Inflammatory macrophage treated with lipopolysaccharide for 4 hours (primary cell): ENCODE data around the gene POU2AF2.
"Not testable (repeated sequence)": the region's sequence is repeated elsewhere in the genome, so short reads cannot be mapped to it uniquely, and the experiment has no call there.

Source experiments
- DNase-seq: peaks from one replicate; pipeline ENCODE4 v3.0.0-alpha.2; 2020

POU2AF2 gene

DNA sequence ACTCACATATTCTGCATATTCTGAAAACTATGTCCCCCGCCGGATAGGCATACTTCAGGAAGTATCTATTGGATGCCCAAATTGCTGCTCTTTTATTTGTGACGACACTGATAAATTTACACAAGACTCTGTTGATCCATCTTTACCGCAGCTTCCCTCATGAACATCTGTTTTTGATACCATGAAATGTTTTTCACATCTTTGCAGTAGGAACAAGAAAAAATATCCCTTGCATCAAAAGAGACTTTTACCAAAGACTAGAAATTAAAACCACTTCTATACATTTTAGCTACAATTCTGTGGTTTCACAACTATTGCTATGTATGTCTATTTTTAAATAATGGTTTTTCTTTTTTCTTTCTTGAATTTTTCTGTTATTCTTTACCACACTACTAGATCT lies 15.3 kb downstream of the POU2AF2 start:
- no peak for DNase-seq

DNA sequence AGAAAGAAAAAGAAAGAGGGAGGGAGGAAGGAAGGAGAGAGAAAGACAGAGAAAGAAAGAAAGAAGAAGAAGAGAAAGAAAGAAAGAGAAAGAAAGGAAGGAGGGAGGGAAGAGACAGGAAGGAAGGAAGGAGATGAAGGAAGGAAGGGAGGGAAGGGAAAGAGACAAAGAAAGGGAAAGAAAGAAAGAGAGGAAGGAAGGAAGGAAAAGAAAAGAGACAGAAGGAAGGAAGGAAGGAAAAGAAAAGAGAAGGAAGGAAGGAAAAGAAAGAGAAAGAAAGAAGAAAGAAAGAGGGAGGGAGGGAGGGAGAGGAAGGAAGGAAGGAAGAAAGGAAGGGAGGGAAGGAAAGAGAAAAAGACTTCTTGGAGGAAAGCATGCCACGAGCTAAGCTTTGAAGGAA lies 19.1 kb downstream of the POU2AF2 start:
- no peak for DNase-seq

DNA sequence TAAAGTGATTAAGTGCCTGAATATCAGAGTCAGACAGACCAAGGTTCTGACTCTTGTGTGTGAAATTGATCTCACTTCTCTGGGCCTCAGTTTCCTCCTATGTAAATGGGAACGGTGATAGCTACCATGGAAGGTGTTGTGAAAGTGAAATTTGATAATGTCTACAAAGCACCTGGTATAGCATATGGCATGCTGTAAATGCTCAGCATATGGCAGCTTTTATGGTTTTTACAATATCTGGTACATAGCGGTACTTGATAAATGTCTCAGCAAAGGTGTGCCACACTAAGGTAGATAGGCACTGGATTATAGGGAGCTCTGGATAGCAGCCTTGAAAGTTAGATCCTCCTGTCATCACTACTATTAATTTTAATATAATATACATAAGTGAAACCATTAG lies 19.9 kb downstream of the POU2AF2 start:
- DNase-seq, result no peak

DNA sequence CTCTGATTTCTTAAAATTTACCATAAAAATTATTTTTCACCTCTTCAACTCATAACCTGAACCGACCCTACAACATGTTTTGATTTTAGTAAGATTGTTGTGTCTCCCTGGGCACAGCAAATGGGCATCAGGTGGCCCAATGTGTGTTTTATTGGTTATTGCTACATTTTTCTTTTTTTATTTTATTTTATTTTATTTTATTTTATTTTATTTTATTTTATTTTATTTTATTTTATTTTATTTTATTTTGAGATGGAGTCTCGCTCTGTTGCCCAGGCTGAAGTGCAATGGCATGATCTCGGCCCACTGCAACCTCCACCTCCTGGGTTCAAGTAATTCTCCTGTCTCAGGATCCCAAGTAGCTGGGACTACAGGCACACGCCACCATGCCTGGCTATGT lies 22.8 kb downstream of the POU2AF2 start:
- not testable (repeated sequence) for DNase-seq

DNA sequence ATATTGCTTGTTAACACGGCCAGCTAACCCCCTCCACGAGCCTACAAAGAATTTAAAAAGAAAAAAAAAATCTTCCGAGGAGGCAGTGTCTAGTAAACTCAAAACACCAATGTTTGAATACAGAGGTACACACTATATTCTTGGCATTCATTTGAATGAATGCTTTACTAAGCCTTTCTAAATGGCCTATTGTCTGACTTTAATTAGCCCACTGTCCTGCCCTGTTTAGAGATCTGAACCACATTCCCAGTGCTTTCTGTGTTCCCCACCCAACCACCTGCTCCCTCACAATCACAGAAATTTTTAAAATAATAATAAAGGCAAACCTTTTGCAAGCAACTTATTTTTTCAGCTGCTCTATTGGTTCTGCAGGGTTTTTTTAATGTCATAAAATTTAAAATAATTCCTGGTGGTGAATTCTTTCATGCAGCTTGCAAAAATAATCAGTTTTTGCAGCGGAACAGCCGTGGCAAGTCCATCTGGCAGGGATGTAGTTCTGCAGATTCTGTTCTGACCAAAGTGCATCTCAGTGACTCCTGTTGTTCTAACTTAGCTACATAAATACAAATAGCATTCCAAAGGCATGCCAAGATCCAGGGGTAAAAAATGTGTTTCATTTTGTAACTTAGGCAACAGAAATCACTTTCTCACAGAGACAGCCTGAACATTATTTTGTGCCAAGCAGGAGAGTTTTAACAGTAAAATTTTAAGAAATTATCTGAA lies 23.8 kb downstream of the POU2AF2 start:
- DNase-seq, result no peak

DNA sequence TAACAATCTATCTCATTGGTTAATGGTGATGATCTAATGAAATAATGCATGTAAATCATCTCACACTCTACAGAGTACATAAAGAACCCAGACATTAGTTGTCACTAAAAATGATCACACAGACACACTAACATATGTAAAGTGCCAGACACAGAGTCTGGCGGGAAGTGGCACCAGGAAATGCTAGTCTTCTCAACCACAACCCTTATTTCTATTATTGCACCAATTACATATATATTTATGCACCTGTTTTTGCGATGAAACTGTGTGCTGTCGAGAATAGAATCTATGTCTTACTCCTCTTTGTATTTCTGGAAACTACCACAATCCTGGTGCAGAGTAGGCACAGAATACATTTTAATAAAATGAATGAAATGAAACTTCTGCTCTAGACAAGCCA lies 26.9 kb downstream of the POU2AF2 start:
- no peak for DNase-seq

DNA sequence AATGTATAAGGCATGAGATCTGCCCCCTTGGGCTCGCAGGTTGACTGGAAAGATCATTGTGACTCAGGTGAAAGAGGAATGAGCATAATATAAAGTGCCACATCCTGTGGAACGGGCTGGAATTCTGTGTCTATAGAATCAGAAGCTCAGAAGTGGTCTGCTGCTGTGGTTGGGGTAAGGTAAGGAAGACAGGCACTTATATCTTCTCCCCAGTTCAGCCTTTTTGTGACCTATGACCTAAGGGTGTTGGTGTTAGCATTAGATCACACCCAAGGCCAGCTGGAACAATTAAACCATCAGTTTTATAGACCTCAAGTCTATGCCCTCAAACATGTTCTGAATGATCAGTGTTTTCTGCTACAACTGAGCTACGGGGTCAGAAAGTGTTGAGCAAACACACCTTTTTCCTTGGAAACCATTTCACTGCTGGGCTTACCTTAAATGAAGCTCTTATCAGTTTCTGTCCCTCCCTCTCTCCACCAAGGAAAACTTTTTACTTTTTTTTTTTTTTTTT lies 37.1 kb downstream of the POU2AF2 start:
- DNase-seq, result no peak

DNA sequence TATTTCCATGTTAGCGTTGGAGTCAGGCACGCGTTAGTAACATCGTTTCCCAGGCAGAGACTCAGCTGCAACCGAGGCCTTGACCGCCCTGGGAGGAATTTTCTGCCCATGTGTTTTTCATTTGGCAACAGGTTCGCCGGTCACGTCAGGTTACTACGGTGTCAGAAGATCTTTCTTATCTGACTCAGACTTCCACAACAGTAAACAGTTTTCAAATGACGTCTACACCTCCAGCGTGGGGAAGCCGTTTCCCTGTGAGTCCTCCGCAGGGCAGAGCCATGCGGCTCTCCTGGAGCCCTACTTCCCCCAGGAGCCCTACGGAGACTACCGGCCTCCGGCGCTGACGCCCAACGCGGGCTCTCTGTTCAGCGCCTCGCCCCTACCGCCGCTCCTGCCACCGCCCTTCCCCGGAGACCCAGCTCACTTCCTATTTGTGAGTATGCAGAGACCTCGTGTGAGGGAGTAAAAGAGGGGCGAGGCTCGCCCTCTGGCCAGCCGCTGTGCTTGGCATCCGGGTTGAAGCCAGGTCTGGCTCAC lies 38.5 kb downstream of the POU2AF2 start:
- DNase-seq, result no peak

DNA sequence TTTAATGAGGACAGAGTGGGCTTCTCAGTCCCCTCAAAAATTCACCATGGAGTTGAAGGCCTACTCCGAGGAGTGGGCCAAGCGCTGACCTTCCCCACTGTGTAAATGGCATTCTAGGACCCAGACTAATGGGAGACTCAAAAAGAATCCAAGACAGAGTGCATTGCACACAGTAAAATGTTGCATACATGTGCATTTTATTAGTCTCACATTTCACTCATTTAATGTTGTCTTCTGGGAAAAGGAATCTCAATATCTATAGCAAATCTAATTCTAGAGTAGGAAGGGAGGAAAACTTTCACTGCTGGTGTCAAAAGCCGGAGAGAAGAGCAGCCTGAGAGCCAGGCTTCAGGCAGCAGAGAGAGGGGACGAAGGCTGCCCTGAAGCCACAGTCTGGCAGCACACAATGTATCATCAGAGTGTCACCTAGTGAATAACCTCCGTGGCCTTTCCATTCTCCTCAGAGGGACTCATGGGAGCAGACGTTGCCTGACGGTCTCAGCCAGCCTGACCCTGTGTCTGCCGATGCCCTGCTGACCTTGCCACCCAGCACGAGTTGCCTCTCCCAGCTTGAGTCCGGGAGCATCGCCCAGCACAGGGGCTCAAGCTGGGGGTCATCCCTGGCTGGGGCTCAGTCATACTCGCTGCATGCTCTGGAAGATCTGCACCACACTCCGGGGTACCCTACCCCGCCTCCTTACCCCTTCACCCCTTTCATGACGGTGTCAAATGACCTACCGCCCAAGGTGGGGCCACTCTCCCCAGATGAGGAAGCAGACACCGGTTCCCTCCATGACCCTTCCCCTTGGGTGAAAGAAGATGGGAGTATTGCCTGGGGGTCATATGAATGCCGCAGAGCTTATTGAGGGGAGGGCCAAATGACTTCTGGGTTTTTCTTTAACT lies 39.9 kb downstream of the POU2AF2 start:
- DNase-seq, result no peak

DNA sequence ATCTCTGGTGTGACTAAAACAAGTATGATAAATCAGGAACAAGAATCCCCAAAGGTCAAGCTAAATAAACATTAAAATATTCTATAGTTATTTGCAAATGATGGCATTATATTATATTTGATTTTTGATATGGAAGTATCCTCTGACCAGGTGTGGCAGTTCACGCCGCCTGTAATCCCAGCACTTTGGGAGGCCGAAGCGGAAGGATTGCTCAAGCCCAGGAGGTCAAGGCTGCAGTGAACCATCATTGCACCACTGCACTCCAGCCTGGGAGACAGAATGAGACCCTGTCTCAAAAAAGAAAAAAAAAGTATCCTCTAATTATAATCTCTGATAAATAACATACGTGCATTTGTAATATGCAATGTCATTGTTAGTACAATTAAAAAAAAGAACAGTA lies 46.2 kb downstream of the POU2AF2 start:
- no peak for DNase-seq

DNA sequence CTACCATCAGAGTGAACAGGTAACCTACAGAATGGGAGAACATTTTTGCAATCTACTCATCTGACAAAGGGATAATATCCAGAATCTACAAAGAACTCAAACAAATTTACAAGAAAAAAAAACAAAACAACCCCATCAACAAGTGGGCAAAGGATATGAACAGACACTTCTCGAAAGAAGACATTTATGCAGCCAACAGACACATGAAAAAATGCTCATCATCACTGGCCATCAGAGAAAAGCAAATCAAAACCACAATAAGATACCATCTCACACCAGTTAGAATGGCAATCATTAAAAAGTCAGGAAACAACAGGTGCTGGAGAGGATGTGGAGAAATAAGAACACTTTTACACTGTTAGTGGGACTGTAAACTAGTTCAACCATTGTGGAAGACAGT lies 46.9 kb downstream of the POU2AF2 start:
- DNase-seq, result not testable (repeated sequence)

DNA sequence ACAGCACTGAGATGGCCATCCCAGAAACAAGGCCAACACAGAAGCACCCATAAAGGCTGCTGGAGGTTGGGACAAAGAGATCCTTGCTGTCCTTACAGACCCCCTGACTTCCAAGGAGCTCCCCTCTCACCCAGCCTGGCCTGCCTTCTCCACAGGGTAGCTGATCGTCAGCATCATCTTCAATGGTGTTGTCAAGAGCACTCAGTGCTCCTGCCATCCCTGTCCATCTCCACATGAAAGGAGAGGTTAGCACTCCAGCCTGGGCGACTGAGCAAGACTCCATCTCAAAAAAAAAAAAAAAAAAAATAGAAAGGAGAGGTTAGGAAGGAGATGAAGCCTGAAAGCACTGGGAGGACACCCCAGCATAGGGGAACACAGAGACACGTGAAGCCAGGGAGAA lies 50.7 kb downstream of the POU2AF2 start:
- DNase-seq, result no peak

DNA sequence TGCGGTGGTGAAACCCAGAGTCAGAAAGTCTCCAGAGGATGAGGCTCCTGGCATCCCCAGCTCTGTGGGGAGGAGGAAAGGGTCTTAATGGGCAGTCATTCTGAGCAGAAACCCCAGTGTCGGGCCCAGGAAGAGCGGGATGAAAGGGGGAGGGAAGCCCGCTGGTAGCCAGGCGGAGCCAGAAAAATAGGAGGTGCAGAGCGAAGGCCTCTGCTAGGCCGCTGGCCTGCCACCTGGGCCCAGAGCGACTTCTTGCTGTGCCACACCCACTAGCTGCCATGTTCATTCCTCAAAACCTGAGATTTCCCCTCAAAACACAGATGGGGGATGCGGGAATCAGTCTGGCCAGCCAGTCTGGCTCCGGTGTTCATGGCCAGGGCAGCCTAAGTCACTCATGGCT lies 52.2 kb downstream of the POU2AF2 start:
- no peak for DNase-seq

DNA sequence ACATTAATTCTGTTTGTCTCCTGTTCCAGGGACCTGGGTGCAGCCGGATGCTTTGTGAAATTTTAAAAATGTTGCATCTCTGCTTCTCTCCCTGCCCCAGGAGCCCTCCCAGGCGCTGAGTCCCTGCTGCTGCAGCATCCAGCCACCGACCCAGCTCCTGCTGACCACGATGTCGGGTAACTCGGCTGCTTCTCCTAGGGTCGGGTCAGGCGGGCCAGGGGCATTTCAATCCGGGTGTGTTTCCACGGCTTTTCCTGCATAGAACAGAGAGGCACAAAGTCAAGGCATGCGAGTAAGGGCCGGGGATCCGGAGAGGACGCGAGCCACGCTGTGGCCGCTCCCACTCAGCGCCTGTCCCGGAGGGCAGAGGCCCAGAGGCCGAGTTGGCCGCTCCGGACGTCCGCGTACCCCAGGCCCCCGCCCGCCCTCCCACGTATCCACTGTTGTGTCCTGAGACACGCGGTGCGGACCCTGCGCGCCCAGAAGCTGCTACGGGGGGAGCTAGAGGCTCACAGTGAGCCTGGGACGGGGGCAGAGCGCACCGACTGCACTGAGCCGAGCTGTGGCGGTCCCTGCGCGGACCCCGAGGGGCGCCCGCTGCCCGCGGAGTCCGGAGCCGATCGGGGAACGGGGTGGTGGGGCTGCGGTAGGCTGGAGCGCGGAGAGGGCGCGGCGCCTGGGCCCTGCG lies 53.0 kb downstream of the POU2AF2 start, which contains the start of gene POU2AF3:
Gene POU2AF3 (plus strand): TSS at position 134 of the 688 bp plus-strand sequence. CDS start 36 bp downstream, at position 170.
- no peak for DNase-seq

DNA sequence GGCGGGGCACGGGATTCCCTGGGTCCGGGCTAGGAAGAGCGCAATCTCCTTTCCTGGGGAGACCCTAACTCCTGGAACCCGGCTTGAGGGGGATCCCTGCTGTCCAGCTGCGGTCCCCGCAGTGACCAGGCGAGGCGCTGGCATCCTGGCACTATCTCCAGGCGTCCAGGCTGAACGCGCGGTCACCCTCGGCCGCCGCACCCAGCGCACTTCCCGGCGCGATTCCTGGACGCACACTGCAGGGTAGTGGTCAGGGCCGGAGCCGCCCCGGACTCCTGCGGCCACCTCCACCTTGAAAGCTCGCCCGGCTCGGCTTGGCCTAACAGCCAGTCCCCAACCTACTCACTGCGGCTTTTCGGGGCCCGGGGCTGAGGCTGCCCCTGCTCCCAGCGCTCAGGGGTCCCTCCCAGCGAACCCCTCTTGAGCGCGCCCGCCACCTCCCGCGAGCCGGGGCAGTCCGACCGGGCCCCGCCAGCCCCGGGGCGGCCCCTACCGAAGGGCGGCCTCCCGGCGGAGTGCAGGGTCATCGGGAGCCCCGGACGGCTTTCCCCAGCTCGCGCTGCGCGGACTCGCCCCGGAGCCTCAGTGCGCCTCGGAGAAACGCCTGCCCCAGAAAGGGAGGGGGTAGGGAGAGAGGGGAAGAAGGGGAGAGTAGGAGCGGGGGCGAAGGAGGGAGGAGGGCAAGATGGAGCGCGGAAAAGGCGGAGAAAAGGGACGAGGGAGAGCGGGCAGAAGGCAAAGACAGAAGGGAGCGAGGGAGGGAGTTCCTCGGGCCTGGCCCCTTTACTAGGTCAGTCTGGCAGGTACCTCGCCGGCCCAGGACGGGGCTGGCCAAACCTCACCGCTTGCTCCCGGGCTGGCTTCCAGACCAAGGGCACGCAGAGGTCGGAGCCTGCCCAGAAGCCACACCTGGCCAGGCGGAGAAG lies 53.8 kb downstream of the POU2AF2 start:
- DNase-seq, result peak; percentile 4

DNA sequence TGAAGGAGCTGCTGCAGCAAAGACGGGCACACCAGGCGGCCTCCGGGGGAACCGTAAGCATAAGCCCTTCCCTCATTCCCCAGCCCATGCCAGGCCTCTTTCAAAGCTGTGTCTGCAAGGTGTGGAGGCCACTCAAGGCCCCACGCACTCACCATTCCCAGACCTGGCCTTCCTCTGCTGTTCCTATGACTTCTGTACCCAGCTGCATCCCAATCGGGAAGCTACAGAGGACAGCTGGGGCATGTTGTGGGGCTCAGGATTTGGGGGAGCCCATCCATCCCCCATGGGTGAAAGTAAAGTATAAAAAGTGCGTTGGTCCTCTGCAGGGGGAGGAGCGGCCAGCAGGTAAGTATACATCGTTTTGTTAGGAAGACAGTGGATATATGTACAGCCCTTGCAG lies 55.0 kb downstream of the POU2AF2 start:
- DNase-seq, result no peak

DNA sequence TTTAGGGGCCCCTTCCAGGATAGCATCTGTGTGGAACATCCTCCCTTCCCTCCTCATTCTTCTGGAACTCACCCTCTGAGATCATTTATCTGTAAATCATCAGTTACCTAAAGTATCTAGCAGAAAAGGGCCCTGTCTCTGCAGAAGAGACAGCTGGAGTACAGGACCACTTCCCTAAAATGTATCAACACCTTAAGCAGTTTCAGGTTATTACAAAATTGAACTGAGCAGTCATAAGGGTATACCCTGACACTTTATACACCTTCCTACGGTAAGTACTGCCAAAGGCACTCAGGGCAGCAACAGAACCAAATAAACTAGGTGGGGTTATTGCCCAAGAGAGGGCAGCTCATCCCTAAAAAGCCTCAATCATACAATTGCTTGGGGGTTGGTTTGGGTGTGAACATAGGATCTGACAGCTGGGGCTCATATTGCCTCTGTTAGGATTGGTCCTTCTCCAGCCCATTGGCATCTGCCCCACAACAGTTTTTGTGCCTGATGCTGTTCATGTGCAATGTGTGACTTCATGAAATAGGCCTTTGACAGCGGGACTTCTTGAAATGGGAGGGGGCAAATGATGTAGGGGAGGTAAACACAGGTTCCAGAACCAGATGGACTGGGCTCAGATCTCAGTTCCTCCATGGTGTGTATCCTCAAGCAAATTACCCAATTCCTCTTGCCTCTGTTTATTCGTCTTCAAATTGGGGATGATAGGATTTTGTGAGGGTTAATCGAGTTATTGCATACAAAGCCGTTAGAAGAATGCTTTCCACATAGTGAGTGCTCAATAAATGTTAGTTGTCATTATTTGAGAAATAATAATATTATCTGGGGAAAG lies 55.7 kb downstream of the POU2AF2 start:
- no peak for DNase-seq

DNA sequence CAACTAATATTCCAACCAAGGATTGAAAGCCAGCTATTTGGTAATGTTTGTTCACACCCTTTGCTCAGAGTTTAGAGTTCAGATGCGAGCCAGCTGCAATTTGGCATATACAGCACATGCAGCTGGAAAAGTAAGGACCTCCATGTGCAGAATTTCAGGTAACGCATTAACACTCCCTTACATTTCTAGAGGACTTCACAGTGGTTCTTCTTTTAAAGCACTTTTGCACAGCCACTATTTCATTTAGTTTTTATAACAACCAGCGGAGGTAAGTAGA lies 56.3 kb downstream of the POU2AF2 start:
- no peak for DNase-seq

DNA sequence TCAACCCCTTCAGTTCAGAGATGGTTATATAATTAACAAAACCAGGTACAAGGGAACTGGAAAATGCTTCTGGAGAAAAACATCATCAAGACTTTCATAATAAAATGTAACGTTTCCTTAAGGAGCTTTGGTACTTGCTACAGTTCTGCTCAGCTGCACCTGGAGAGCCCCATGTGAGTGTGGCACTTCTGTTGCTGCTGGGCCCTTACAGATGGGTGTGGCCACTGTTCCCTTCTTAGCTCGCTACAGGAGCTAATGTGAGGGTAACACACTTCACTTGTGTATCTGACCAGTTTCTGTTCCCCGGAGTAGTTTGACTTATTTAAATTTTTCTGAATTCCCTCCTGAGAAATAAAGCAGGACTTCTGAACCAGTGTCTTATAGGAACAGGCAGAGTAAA lies 56.8 kb downstream of the POU2AF2 start:
- no peak for DNase-seq

DNA sequence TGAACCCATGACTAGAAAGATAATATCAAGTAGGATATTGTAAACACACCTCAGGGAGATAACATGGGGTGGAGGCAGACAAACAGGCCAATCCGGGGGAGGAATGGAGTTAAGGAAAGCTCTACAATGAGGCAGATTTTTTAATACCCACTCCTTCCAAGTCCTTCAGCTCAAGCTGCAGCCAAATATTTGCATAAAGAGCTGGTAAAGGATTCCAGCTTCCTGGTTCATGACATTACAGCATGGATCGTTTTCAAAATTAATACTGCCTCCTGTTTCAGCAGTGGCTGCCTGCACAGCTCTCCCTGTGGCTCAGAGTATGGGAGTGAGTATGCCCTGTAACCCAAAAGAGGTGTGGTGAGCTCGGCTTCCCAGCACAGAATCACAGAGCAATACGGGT lies 57.9 kb downstream of the POU2AF2 start:
- no peak for DNase-seq

DNA sequence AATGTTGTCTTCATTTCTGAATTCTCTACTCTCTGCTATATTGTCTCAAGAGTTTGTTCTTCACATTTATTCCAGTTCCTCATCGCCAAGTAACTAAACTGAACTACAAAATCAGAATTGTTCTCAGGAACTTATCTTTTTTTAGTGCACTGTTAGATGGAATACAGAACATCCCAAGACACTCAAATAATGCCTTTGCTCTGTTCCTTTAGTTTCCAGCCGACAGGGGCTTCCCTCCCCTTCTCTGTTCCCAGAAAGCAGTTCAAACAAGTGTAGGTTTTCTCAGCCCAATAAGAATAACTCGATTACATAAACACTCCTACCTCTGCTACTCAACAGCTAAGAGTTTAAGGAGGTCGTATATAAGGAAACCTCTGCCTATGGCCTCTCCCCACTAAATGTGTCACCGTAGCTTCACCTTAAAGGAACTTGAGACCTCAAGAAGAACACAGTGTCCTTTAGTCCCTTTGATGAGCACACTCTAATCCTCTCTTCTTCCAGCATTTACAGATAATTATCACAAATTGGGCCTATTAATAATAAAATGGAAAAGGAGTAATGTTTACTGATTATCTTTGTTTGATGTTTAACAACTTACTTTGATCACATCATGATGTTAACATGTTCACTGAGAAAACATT lies 59.8 kb downstream of the POU2AF2 start:
- DNase-seq, result no peak
